Mesenchymal stem cell (in vitro differentiated cells and primary cell): ENCODE measurements around the gene MAP4.
"Not testable (repeated sequence)": the region's sequence is repeated elsewhere in the genome, so short reads cannot be mapped to it uniquely, and the experiment has no call there.

Experiments used
- DNase-seq: peaks from one replicate; pipeline ENCODE4 v3.0.0-alpha.2; 2013
- H2AFZ ChIP-seq: one replicate; pipeline ENCODE4 v1.6.1; 2013; ENCODE audit warnings: low read depth, mild to moderate bottlenecking, control low read depth, inconsistent platforms, low read length, moderate library complexity
- H2AK5ac ChIP-seq: 2 replicates; pipeline ENCODE4 v1.6.1; 2013; ENCODE audit warnings: low read length, moderate library complexity, mild to moderate bottlenecking, inconsistent platforms; ENCODE audit not compliant: severe bottlenecking
- H2BK120ac ChIP-seq: one replicate; pipeline ENCODE4 v1.6.1; 2013; ENCODE audit warnings: low read depth, mild to moderate bottlenecking, inconsistent platforms, low read length, moderate library complexity
- H2BK12ac ChIP-seq, 2 experiments: one replicate each; pipeline ENCODE4 v1.6.1; 2013; ENCODE audit warnings: inconsistent platforms in 2 of 2, low read length in 2 of 2, mild to moderate bottlenecking in 2 of 2, moderate library complexity in 2 of 2, control low read depth in 1 of 2
- H2BK15ac ChIP-seq: one replicate; pipeline ENCODE4 v1.6.1; 2013; ENCODE audit warnings: mild to moderate bottlenecking, low read depth, inconsistent platforms; ENCODE audit not compliant: poor library complexity, severe bottlenecking
- H2BK5ac ChIP-seq: 2 replicates; pipeline ENCODE4 v1.6.1; 2013; ENCODE audit warnings: low read depth, mild to moderate bottlenecking, low read length, control low read depth, inconsistent platforms; ENCODE audit not compliant: poor library complexity, severe bottlenecking
- H3K14ac ChIP-seq, 2 experiments: one replicate each; pipeline ENCODE4 v1.6.1; 2013; ENCODE audit warnings: inconsistent platforms in 2 of 2, low read length in 2 of 2, control low read depth in 1 of 2, mild to moderate bottlenecking in 1 of 2, moderate library complexity in 1 of 2
- H3K18ac ChIP-seq, 2 experiments: one replicate each; pipeline ENCODE4 v1.6.1; 2013; ENCODE audit warnings: inconsistent platforms in 2 of 2, low read length in 2 of 2, control low read depth in 1 of 2, low read depth in 1 of 2, mild to moderate bottlenecking in 1 of 2
- H3K23ac ChIP-seq, 2 experiments: one replicate each; pipeline ENCODE4 v1.6.1; 2013; ENCODE audit warnings: inconsistent platforms in 2 of 2, low read length in 2 of 2, mild to moderate bottlenecking in 2 of 2, moderate library complexity in 2 of 2, control low read depth in 1 of 2
- H3K27ac ChIP-seq: 2 replicates; pipeline ENCODE4 v1.5.1; 2013; ENCODE audit warnings: mild to moderate bottlenecking, moderate library complexity, low read length, control low read depth, inconsistent platforms; ENCODE audit not compliant: poor library complexity, severe bottlenecking
- H3K27me3 ChIP-seq, 2 experiments: 2 replicates each; pipeline versions ENCODE4 v1.6.1 to v1.7.0; 2013; ENCODE audit warnings: low read length in 2 of 2, mild to moderate bottlenecking in 2 of 2, moderate library complexity in 2 of 2, control low read depth in 1 of 2, inconsistent platforms in 1 of 2; ENCODE audit not compliant: control insufficient read depth in 1 of 2, insufficient read depth in 1 of 2
- H3K36me3 ChIP-seq, 2 experiments: 2 replicates each; pipeline versions ENCODE4 v1.6.1 to v1.7.0; 2013; ENCODE audit warnings: low read length in 2 of 2, control low read depth in 1 of 2, inconsistent platforms in 1 of 2, low read depth in 1 of 2, mild to moderate bottlenecking in 1 of 2; ENCODE audit not compliant: insufficient read depth in 2 of 2, control insufficient read depth in 1 of 2
- H3K4ac ChIP-seq, 2 experiments: one replicate each; pipeline ENCODE4 v1.6.1; 2013; ENCODE audit warnings: inconsistent platforms in 2 of 2, low read length in 2 of 2, mild to moderate bottlenecking in 2 of 2, moderate library complexity in 2 of 2, control low read depth in 1 of 2, low read depth in 1 of 2
- H3K4me1 ChIP-seq: 2 replicates; pipeline ENCODE4 v1.6.1; 2013; ENCODE audit warnings: low read depth, low read length, control low read depth; ENCODE audit not compliant: control insufficient read depth, insufficient read depth
- H3K4me2 ChIP-seq: 2 replicates; pipeline ENCODE4 v1.6.1; 2013; ENCODE audit warnings: low read length, mild to moderate bottlenecking, inconsistent platforms; ENCODE audit not compliant: poor library complexity, severe bottlenecking
- H3K4me3 ChIP-seq, 2 experiments: 2 replicates each; pipeline versions ENCODE4 v1.5.1 to v1.7.0; 2013; ENCODE audit warnings: low read length in 2 of 2, mild to moderate bottlenecking in 2 of 2, control low read depth in 1 of 2, low read depth in 1 of 2; ENCODE audit not compliant: insufficient read depth in 1 of 2
- H3K79me1 ChIP-seq: replicated peaks from 2 replicates; pipeline ENCODE4 v1.6.1; 2013; ENCODE audit warnings: mild to moderate bottlenecking, control low read depth, low read length, inconsistent platforms; ENCODE audit not compliant: poor library complexity, severe bottlenecking
- H3K9ac ChIP-seq: 2 replicates; pipeline ENCODE4 v1.7.0; 2013; ENCODE audit warnings: mild to moderate bottlenecking, low read length, moderate library complexity
- H3K9me3 ChIP-seq: 2 replicates; pipeline ENCODE4 v1.7.0; 2013; ENCODE audit warnings: mild to moderate bottlenecking, low read length; ENCODE audit not compliant: control insufficient read depth
- H4K8ac ChIP-seq: one replicate; pipeline ENCODE4 v1.6.1; 2013; ENCODE audit warnings: inconsistent platforms, mild to moderate bottlenecking, low read length, moderate library complexity
- H4K91ac ChIP-seq: one replicate; pipeline ENCODE4 v1.6.1; 2013; ENCODE audit warnings: mild to moderate bottlenecking, low read length, inconsistent platforms
- WGBS: methylation state at CpG from one replicate; pipeline ENCODE4 v1.1.7; 2013; ENCODE audit warnings: mixed read lengths; 5-methylcytosine and 5-hydroxymethylcytosine counted together

Gene MAP4

GRCh38 chr3:47841786-47842349 is 174.3 kb downstream of the MAP4 start:
- H3K4me1 ChIP-seq, result peaks cover 1% of the 10 kb centered on the region
- H3K27me3 ChIP-seq, result no peaks in the 10 kb centered on the region
- no peak overlapping the region for H3K4me2 ChIP-seq
- H2BK12ac ChIP-seq, result no peak overlapping the region
- H2BK5ac ChIP-seq, result no peak overlapping the region
- no peak overlapping the region for H3K4ac ChIP-seq
- no peak overlapping the region for H2BK120ac ChIP-seq
- WGBS, result 88% methylated on average over 6 of the region's 7 CpGs
- DNase-seq, result no peak
- no peak overlapping the region for H3K9ac ChIP-seq
- no peak overlapping the region for H3K4me3 ChIP-seq
- no peak overlapping the region for H2AK5ac ChIP-seq
- no peak overlapping the region for H2BK15ac ChIP-seq
- H3K27ac ChIP-seq, result no peak overlapping the region
- H3K36me3 ChIP-seq, result peaks cover 84 to 92% of the 10 kb centered on the region in 2 experiments
- H3K18ac ChIP-seq, result no peak overlapping the region
- no peaks in the 10 kb centered on the region for H3K9me3 ChIP-seq
- H2AFZ ChIP-seq, result no peak overlapping the region
- H4K91ac ChIP-seq, result no peak overlapping the region
- no peak overlapping the region for H3K14ac ChIP-seq
- H3K79me1 ChIP-seq, result peaks cover 50% of the 10 kb centered on the region
- H3K23ac ChIP-seq, result no peak overlapping the region
- no peak overlapping the region for H4K8ac ChIP-seq

- no peak overlapping the region for H3K4me2 ChIP-seq
- H4K8ac ChIP-seq, result no peak overlapping the region
- H4K91ac ChIP-seq, result peak overlapping the region; percentile 2
- H3K9me3 ChIP-seq, result no peaks in the 10 kb centered on the region
- H3K9ac ChIP-seq, result no peak overlapping the region
- H2BK120ac ChIP-seq, result no peak overlapping the region
- WGBS, result 98% methylated on average over 4 of the region's 5 CpGs
- H2BK15ac ChIP-seq, result no peak overlapping the region
- no peak overlapping the region for H2AFZ ChIP-seq
- no peak overlapping the region for H3K18ac ChIP-seq
- no peak overlapping the region for H2BK5ac ChIP-seq
- no peak overlapping the region for H3K27ac ChIP-seq
- H2BK12ac ChIP-seq, result no peak overlapping the region
- H2AK5ac ChIP-seq, result no peak overlapping the region
- H3K23ac ChIP-seq, result no peak overlapping the region
- no peaks in the 10 kb centered on the region for H3K27me3 ChIP-seq
- no peak overlapping the region for H3K4ac ChIP-seq
- peaks cover 1% of the 10 kb centered on the region for H3K4me1 ChIP-seq
- peaks cover 49% of the 10 kb centered on the region for H3K79me1 ChIP-seq
- no peak overlapping the region for H3K4me3 ChIP-seq
- DNase-seq, result no peak
- no peak overlapping the region for H3K14ac ChIP-seq
- peaks cover 75 to 85% of the 10 kb centered on the region in 2 experiments for H3K36me3 ChIP-seq
These were observed 177.7 kb downstream of the MAP4 start for GRCh38 chr3:47838503-47838902.

GRCh38 chr3:47836986-47837385 is 179.2 kb downstream of the MAP4 start:
- H3K4me1 ChIP-seq, result peaks cover 1% of the 10 kb centered on the region
- no peak overlapping the region for H4K91ac ChIP-seq
- no peak overlapping the region for H3K4me3 ChIP-seq
- peaks cover 47% of the 10 kb centered on the region for H3K79me1 ChIP-seq
- H2BK15ac ChIP-seq, result no peak overlapping the region
- H3K36me3 ChIP-seq, result peaks cover 78 to 85% of the 10 kb centered on the region in 2 experiments
- H2BK5ac ChIP-seq, result no peak overlapping the region
- no peak overlapping the region for H3K9ac ChIP-seq
- no peak overlapping the region for H3K18ac ChIP-seq
- no peak overlapping the region for H4K8ac ChIP-seq
- no peak overlapping the region for H2BK120ac ChIP-seq
- H3K4me2 ChIP-seq, result no peak overlapping the region
- H3K9me3 ChIP-seq, result no peaks in the 10 kb centered on the region
- no peak for DNase-seq
- no peak overlapping the region for H3K27ac ChIP-seq
- 97% methylated on average over 7 of the region's 7 CpGs for WGBS
- H2AK5ac ChIP-seq, result no peak overlapping the region
- no peak overlapping the region for H3K4ac ChIP-seq
- H2BK12ac ChIP-seq, result no peak overlapping the region
- H2AFZ ChIP-seq, result no peak overlapping the region
- no peak overlapping the region for H3K14ac ChIP-seq
- no peak overlapping the region for H3K23ac ChIP-seq
- no peaks in the 10 kb centered on the region for H3K27me3 ChIP-seq

- not testable (repeated sequence) for H4K91ac ChIP-seq, H3K23ac ChIP-seq, H2BK15ac ChIP-seq, H3K9me3 ChIP-seq, H2BK120ac ChIP-seq, DNase-seq, H3K4me2 ChIP-seq, H2AFZ ChIP-seq, H2AK5ac ChIP-seq, H3K18ac ChIP-seq, H3K4me1 ChIP-seq, H3K9ac ChIP-seq, H3K27me3 ChIP-seq, H2BK12ac ChIP-seq, H4K8ac ChIP-seq, H3K4ac ChIP-seq, H3K27ac ChIP-seq, H3K14ac ChIP-seq, H3K4me3 ChIP-seq, H2BK5ac ChIP-seq
- H3K36me3 ChIP-seq, result peaks cover 56 to 71% of the 10 kb centered on the region in 2 experiments
- WGBS, result over 99% methylated on average over 8 of the region's 9 CpGs
- H3K79me1 ChIP-seq, result peaks cover 30% of the 10 kb centered on the region
These were observed 186.7 kb downstream of the MAP4 start for GRCh38 chr3:47829482-47829881.
